Ovary (tissue), 3 donors: ENCODE results near the gene FRMD3.

Experiments used
- CTCF ChIP-seq, 3 donors: fragments of 450-650 bp in 2 of 3; fragments of 200-600 bp in 1 of 3; IDR thresholded peaks; one replicate each; pipeline versions ENCODE4 v1.5.1 to v1.8.0; 2016 to 2022; ENCODE audit warnings: antibody characterized with exemption in 3 of 3, mild to moderate bottlenecking in 1 of 3
- EP300 ChIP-seq: sonication (generic); formaldehyde crosslinking; IDR thresholded peaks from one replicate; pipeline ENCODE4 v1.6.1; 2017; ENCODE audit warnings: antibody characterized with exemption
- donor health status: DM: no; HTN: no; CAD: no.

GRCh38 chr9:83247732-83248131 is 290.5 kb downstream of the FRMD3 start:
- no peak for TF ChIP-seq EP300
- TF ChIP-seq CTCF (IDR thresholded peaks at IDR 0.05) = no peak
